Stimulated activated naive CD8-positive, alpha-beta T cell treated with anti-CD3 and anti-CD28 coated beads, Interleukin-15, amount 100 ng/mL, for 72 hours (primary cell): Measurements from ENCODE around the gene FXYD6.
A peak's percentile ranks its signal among the peaks of the same experiment; 100 is the strongest.

Source experiments
- ATAC-seq: fragments of 150-1000 bp; cut with Tn5 transposase; 2 replicates; pipeline ENCODE4 v1.10.0; 2021; ENCODE audit warnings: mild to moderate bottlenecking, moderate library complexity
- DNase-seq, 2 donors: peaks; one replicate each; pipeline ENCODE4 v3.0.0; 2021 to 2022
- H3K27ac Mint-ChIP-seq, 2 donors: one replicate each; pipeline ENCODE4 v1.8.0; 2022; ENCODE audit warnings: mild to moderate bottlenecking in 2 of 2, mixed read lengths in 2 of 2, moderate library complexity in 2 of 2
- H3K27me3 Mint-ChIP-seq: one replicate; pipeline ENCODE4 v1.8.0; 2022; ENCODE audit warnings: mixed read lengths
- H3K4me1 Mint-ChIP-seq: one replicate; pipeline ENCODE4 v1.8.0; 2022; ENCODE audit warnings: mild to moderate bottlenecking, mixed read lengths
- H3K4me3 Mint-ChIP-seq, 2 donors: one replicate each; pipeline ENCODE4 v1.8.0; 2022; ENCODE audit warnings: mild to moderate bottlenecking in 2 of 2, mixed read lengths in 2 of 2, moderate library complexity in 1 of 2
- H3K9me3 Mint-ChIP-seq, 2 donors: one replicate each; pipeline ENCODE4 v1.8.0; 2022; ENCODE audit warnings: mixed read lengths in 2 of 2

The FXYD6 gene

DNA sequence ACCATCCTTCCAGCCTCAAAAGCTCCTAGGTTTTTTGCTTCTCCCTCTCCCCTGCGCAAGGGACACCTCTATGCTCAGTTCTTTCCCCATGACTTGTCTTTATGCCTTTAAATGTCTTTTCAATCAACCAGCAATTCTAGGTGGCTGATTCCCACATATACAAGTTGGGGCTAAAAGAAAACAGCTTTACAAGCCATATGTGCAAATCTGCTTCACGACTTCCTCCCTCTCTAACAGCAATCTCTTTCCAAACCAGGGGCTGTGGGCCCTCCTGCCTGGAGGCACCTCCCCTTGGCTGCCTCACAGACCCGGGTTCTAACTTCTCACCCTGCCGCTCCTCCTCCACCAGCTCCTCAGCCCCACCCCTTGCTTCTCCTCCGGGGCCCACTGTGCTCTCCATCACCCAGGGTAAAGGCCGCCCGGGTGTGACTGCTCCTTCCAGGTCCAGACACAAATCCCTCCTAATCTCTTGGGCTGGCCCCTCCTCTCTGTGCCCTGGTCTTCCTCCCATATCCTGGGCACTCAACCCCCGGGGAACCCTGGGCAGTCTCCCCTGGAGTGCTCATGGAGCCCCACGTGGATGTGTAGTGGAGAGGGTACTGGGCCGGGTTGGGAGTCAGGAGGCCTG is 38.6 kb upstream of the FXYD6 start:
- Mint-ChIP-seq H3K4me1 (peaks cover 10% of the 10 kb centered on the region), H3K9me3 (no peaks in the 10 kb centered on the region), H3K27me3 (no peaks in the 10 kb centered on the region), H3K4me3 (no peak overlapping the region), H3K27ac (peak overlapping the region in 1 of 2 donors; percentile 61)
- DNase-seq: no peak
- no peak for ATAC-seq

DNA sequence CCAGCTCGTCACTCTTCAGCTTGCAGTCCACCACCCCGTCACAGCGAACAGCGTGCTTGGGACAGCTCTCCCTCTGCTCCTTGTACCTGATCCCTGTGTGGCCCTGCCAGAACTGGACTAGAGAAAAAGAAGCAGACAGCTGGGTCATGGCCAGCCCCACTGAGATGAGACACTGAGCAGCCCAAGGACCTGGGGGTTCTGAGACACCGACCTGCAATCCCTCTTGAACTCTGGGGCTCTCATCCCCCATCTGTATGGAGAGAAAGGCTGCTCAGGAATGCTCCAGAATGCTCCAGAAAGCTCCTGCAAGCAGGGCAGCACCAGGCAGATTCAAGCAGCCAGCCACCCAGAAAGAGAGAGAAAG is 37.9 kb upstream of the FXYD6 start:
- H3K27ac Mint-ChIP-seq: no peak overlapping the region
- H3K4me1 Mint-ChIP-seq: peaks cover 3% of the 10 kb centered on the region

DNA sequence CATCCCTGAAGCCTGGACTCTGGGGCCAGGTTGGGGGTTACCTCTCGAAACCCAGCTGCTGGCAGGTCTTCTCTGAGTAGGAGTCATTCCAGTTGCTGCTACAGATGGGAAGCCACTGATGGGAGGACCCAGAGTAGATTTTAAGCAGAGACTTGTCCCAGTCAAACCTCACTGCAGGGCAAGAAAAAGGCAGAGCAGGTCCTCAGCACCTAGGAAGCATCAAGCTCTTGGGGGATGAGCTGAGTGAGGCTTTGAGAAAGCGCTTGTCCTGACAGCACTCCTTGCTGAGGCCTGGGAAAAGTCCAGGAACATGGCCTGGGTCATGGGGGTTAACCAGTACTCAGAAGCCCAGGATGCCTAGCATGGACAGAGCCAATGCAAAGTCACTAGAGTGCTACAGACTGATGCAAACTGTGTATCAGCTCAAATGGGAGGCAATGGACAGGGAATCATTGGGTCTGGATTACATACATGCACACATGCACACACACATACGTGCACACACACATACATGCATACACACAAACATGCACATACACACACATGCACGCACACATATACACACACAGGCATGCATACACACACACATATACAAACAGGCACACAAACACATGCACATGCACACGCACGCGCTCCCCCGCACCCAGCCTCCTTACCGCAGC is 37.4 kb upstream of the FXYD6 start:
- no peaks in the 10 kb centered on the region for H3K9me3 Mint-ChIP-seq
- no peaks in the 10 kb centered on the region for H3K4me1 Mint-ChIP-seq
- no peaks in the 10 kb centered on the region for H3K27me3 Mint-ChIP-seq
- no peak overlapping the region for H3K4me3 Mint-ChIP-seq
- ATAC-seq (no peak), DNase-seq (peak in 1 of 2 donors; percentile 1)
- no peak overlapping the region for H3K27ac Mint-ChIP-seq

More for the DNA sequence above, 37.9 kb upstream of the FXYD6 start:
- Mint-ChIP-seq H3K9me3 (no peaks in the 10 kb centered on the region), H3K4me3 (no peak overlapping the region), H3K27me3 (no peaks in the 10 kb centered on the region)
- no peak for DNase-seq
- no peak for ATAC-seq

DNA sequence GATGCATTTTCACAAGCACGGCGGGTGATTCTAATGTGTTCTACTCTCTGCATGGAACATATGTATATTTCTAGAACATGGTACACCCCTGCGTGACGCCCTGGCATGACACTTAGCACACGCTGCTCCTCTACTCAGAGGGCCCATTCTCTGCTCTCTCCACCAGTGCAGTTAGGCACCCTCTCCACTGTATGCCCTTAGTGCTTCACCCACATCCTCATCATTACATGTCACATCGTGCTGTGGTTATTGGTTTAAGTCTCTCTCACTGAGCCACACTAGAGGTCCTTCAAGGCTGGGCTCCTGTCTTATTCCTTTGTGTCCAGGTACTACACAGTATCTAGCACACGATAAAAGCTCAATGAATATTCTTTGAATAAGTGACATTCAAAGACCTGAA is 36.0 kb upstream of the FXYD6 start:
- Mint-ChIP-seq H3K27me3 (no peaks in the 10 kb centered on the region), H3K9me3 (no peaks in the 10 kb centered on the region), H3K4me1 (peaks cover 13% of the 10 kb centered on the region), H3K27ac (no peak overlapping the region), H3K4me3 (no peak overlapping the region)
- DNase-seq: no peak
- peak; percentile 33 for ATAC-seq

DNA sequence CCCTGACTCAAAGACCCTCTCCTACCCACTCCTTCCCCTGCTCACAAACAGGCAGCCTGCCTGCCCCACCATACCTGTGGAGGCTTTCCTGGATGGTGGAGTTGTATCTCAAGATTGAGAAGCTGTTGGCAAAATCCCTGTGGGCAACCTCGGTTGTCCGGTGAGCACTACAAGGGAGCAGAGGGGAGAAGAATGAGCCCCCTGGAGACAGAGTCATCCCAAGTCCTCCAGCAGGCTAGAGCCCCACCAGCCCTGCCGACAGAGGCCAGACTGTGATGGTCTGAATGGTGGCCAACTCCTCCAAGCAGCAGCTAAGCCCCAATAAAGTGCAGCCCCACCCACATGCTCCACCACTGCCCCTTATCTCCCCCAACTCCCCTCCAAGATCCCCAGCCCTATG is 35.2 kb upstream of the FXYD6 start:
- ATAC-seq (no peak), DNase-seq (no peak)
- Mint-ChIP-seq H3K27me3 (no peaks in the 10 kb centered on the region), H3K4me3 (no peak overlapping the region), H3K27ac (no peak overlapping the region), H3K4me1 (peaks cover 18% of the 10 kb centered on the region), H3K9me3 (no peaks in the 10 kb centered on the region)

DNA sequence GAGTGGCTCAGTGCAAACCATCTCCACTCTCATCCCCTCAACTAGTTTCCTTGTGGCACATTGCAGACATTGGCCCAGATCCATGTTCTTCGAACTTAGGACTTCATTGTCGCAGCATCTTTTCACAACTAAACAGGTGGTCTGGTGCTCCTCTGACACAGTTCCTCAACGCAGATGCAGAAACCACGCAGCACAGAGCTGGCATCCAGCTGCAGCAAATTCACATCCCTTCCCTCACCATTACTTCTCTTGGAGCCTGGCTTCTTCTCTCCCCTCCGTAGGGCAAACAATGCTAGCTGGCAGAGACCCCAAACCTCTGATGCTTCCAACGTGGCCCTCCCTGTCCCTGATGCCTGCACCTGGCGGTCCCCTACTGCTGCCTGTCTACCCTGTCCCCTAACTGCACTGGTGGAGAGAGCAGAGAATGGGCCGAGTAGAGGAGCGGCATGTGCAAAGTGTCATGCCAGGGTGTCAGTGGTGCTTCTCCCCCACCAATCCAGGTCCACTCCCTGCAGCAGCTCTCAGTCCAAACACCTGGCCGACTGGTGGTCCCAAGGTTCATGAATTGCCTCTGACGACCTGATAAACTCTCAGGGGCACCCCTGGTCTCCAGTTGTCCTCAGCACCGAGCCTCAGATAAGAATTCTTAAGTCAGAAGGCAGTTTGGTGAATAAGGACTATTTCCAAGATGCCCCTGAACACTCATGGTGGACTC is 34.6 kb upstream of the FXYD6 start:
- Mint-ChIP-seq H3K9me3 (no peaks in the 10 kb centered on the region), H3K27me3 (no peaks in the 10 kb centered on the region), H3K27ac (no peak overlapping the region), H3K4me1 (peaks cover 18% of the 10 kb centered on the region), H3K4me3 (no peak overlapping the region)
- DNase-seq: no peak
- ATAC-seq: no peak

DNA sequence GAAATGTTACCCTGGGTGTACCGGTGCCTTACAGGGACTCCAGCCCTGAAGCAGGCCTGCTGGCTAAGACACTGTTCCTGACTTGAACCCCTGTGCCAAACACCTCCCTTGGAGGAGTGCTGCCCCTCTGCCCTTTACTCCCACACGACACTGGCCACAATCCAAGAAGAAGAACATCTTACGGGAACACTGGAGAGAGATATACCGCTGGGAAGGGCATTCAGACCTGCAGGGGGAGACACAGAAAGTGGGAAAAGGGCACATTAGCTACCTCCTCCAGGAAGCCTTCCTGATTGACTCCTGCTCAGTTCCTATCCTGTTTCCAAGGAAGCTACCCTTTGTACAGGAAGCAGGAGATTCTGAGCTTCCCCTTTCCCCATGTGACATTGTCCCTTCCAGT is 34.1 kb upstream of the FXYD6 start:
- Mint-ChIP-seq H3K27me3 (no peaks in the 10 kb centered on the region), H3K9me3 (no peaks in the 10 kb centered on the region), H3K27ac (no peak overlapping the region), H3K4me3 (no peak overlapping the region), H3K4me1 (peaks cover 18% of the 10 kb centered on the region)
- no peak for DNase-seq
- ATAC-seq: no peak

DNA sequence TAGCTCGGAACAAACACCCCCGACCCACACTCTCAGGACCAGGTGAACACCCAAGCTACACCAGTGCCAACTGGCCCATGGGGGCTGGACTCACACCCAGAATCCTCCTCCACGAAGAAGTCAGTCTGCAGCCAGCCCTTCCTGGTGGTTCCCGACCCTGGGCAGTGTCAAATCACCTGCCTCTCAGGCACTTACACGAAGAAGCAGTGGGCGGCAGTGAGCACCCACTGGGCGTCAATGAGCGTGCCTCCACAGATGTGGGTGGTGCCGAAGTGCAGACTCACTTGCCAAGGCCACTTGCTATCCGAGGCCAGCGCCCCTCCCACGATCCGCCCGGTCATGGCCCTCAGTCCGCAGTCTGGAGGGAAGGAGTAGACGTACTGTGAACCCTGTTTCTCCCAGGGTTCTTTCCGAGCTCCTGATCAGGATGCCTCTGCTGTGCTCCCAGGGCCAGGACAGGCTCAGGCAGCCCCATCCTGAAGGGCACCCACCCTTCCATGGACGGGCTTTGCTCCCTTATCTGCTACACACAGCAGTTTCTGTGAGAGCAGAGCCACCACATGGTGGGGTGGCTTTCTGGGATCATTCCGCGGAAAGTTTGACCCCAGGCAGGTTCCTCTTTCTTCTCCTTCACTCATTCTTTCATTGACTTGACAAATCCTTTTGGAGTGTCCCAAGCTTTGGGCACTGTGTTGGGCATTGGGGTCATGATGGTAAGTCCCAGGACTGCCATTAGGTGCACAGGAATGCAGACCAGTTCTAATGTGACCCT is 33.3 kb upstream of the FXYD6 start:
- DNase-seq: no peak
- peaks cover 18% of the 10 kb centered on the region for H3K4me1 Mint-ChIP-seq
- H3K9me3 Mint-ChIP-seq: no peaks in the 10 kb centered on the region
- ATAC-seq: no peak
- H3K27me3 Mint-ChIP-seq: no peaks in the 10 kb centered on the region
- H3K27ac Mint-ChIP-seq: no peak overlapping the region
- no peak overlapping the region for H3K4me3 Mint-ChIP-seq

DNA sequence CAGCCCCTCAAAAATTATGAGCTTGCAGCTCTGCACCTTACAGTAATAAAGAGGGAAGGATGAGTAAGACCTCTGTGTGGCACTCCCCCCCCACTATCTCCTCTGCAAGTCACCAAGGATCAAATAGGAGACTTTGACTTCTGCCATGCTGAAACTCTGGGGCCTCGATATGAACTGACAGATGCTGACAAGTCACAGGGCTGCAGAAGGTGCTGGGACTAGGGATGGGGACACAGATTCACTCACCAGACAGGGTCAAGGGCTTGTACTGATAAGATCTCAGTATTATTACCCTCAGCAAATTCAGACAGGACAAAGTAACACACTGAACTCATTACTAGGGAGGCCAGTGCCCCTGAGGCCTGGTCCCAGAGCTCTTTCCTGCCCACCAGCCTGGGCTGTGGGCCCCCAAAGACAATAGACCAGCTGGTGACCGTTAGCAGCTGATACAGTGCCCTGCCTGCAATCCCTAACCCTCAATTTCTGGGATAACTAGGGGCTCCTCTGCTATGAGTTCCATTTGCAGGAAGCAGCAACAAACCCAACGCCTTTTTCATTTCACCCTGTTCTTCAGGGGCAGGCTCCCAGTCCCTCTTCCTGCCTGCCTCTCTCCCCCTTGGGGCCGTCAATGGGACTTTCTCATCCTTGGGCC is 32.6 kb upstream of the FXYD6 start:
- no peak overlapping the region for H3K4me3 Mint-ChIP-seq
- H3K27ac Mint-ChIP-seq: no peak overlapping the region
- DNase-seq (no peak), ATAC-seq (no peak)
- no peaks in the 10 kb centered on the region for H3K9me3 Mint-ChIP-seq
- peaks cover 18% of the 10 kb centered on the region for H3K4me1 Mint-ChIP-seq
- H3K27me3 Mint-ChIP-seq: no peaks in the 10 kb centered on the region

DNA sequence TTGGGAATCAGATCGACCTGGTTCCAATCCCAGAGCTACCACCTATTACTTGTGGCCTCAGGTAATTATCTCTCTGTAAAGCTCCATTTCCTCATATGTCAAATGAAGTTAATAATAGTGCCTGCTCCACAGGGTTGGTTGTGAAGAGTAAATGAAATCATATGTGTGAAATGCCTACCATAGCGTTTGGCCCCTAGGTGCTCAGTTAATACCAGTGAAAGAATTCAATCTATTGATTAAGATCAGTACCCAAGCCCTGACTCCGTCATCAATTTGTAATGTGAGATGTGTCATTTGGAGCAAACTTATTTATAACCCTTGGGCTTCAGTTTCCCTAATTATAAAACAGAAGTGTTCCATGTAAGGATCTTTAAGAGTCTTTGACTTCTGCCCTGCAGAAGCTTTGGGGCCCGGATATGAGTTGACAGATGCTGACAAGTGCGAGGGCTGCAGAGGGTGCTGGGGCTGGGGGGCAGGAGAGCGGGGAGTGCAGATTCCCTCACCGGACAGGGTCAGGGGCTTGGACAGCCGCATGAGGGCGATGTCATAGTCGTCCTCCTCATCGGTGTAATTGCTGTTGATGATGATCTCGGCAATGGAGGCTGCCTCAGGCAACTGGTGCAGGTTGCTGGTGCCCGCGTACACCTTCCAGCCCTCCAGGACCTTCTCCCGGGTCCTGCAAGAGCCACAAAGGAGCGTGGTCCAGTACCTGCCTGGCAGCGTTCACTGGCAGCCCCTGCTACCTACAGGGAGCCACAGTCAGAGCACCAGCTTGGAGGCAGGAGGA is 31.8 kb upstream of the FXYD6 start:
- ATAC-seq (no peak), DNase-seq (no peak)
- H3K4me3 Mint-ChIP-seq: peak overlapping the region in 1 of 2 donors; percentile 61
- no peaks in the 10 kb centered on the region for H3K27me3 Mint-ChIP-seq
- H3K4me1 Mint-ChIP-seq: peaks cover 18% of the 10 kb centered on the region
- no peaks in the 10 kb centered on the region for H3K9me3 Mint-ChIP-seq
- no peak overlapping the region for H3K27ac Mint-ChIP-seq

DNA sequence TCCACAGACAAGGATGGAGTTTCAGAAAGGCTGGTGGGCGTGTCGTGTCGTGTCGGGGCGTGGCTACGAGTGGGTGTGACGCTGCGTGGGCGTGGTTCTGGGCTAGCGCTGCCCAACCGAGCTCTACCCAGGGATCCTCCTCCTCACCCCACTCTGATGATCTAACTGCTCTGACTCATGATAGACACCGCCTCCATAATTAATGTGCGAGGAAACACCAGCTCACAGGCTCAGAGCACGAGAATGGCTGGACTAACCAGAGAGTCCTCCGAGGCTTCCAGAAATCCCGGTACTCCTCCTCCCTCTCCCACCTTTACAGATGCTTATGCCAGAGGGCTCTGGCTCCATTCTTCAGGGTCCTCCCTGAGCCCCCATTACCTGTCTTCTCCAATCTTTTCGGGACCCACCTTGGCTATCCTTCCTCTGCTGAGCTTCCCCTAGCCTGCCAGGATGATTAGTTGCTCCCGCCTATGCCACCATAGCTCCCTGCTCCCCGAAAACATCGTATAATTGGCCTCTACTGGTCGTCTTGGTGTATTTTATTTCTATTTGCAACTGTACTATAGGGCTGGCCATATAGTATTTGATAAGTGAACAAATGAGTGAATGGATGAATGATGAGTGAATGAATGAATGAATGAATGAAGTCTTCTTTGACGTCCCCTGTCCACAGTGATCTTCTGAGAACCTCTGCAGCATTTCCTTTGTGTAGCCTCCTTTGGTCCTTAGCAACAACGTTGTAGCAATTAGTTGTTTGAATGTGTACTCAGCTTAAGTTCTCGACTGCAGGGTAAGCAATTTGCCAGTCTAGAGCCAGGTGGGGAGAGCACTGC is 31.0 kb upstream of the FXYD6 start:
- H3K4me1 Mint-ChIP-seq: peaks cover 18% of the 10 kb centered on the region
- ATAC-seq (peak; percentile 92), DNase-seq (peak; percentile 54 to 66)
- no peaks in the 10 kb centered on the region for H3K9me3 Mint-ChIP-seq
- no peaks in the 10 kb centered on the region for H3K27me3 Mint-ChIP-seq
- H3K27ac Mint-ChIP-seq: peak overlapping the region in 1 of 2 donors; percentile 81
- peak overlapping the region; percentile 1 to 61 for H3K4me3 Mint-ChIP-seq

DNA sequence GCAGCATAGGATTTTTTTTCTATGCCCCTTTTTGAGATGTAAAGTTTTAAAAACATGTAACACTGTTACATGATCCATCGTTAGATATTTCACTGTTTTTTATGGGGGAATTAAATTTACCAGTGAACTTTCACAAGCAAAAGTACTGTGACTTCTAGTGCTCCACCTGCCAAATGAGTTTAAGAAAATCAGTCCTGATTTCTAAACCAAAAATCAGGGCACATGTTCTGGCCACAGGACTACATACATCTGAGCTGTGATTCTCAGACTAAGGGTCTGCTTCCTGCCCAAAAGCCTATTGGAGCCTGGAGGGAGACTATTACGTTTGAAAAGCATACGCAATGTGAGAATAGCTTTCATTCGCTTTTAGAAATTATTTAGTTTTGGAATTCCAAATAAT is 30.3 kb upstream of the FXYD6 start:
- ATAC-seq (no peak), DNase-seq (no peak)
- Mint-ChIP-seq H3K4me3 (no peak overlapping the region), H3K4me1 (peaks cover 18% of the 10 kb centered on the region), H3K27me3 (no peaks in the 10 kb centered on the region), H3K9me3 (no peaks in the 10 kb centered on the region), H3K27ac (no peak overlapping the region)

DNA sequence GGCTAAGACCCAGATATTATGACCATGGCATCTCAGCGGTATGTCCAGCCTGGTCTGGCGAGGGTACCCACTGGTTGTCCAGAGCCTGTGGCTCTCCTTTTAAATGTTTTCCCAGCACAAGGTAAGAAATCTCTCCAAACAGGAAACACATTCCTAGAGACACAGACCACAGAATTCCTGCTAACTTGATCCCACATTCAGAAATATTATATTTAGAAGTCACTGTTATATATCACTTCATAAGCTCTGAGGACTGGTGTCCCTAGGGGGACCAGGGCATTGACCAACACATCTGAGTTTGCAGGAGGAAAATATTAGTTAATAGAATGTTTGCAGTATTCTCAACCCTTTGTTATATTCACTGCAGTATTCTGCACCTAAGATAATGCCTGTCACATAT is 29.7 kb upstream of the FXYD6 start:
- Mint-ChIP-seq H3K9me3 (no peaks in the 10 kb centered on the region), H3K4me3 (no peak overlapping the region), H3K4me1 (peaks cover 18% of the 10 kb centered on the region), H3K27me3 (no peaks in the 10 kb centered on the region), H3K27ac (no peak overlapping the region)
- DNase-seq (no peak), ATAC-seq (no peak)

DNA sequence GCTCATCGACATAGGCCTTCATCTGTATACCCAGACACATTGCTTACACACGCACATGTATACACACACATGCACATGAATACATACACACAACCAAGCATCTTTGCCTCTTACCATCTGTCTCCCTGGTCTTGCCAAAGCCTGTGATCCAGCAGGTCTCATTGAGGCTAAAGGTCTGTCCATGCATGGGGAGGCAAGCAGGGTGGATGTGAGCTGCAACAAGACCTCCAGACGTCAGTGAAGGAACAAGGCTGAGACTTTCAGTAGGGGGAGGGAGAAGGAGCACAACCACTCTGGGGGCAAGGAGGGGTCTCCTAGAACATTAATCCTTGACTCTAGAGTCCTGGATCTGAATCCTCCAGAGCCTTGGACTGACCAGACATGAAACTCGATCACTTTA is 29.1 kb upstream of the FXYD6 start:
- DNase-seq (no peak), ATAC-seq (no peak)
- Mint-ChIP-seq H3K9me3 (no peaks in the 10 kb centered on the region), H3K4me3 (no peak overlapping the region), H3K4me1 (peaks cover 18% of the 10 kb centered on the region), H3K27me3 (no peaks in the 10 kb centered on the region), H3K27ac (no peak overlapping the region)
